ENCODE results near the gene CCR7.

DNA sequence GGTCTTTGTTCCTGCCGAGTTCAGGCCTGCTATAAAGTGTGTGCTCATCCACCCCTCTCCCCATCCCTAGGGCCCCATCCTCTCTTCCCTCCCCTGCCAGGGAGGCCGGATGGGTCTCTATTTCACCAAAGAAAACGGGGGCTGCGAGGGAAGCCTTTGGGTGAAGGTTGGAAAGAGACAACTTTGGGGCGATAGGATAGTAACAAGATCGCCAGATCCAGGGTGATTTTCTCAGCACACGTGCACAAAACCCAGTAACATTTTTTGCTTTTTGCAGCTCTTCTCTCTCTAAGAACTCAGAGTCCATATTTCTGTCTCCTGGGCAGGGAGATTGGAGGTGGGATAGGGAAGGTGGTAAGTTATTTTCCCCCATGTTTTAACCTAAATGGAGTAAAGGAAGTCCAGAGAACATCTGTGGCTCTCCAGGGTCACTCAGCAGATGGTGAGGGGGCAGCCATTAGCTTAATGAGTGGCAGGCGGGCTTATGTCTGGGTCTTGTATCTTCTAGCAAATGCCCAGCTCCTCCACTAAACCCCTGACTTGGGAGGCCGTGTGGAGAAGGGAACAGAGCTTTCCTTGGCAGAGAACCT lies 6.9 kb downstream of the CCR7 start:
- TF ChIP-seq CTCF (IDR thresholded peaks at IDR 0.05) (no peak), EP300 (IDR thresholded peaks at IDR 0.05) (no peak)

All from suprapubic skin (tissue), 3 donors.